Neutrophil (primary cell): ENCODE data around the gene SH3RF3.

ENCODE experiments used
- H3K27ac ChIP-seq: fragments of 200-600 bp; sonication (generic); 2 replicates; pipeline ENCODE4 v1.5.1; 2016; ENCODE audit warnings: mild to moderate bottlenecking, moderate library complexity
- H3K27me3 ChIP-seq: fragments of 200-600 bp; sonication (generic); 2 replicates; pipeline ENCODE4 v1.6.0; 2016; ENCODE audit warnings: mild to moderate bottlenecking
- H3K36me3 ChIP-seq: fragments of 200-600 bp; sonication (generic); 2 replicates; pipeline ENCODE4 v1.5.1; 2017
- H3K4me1 ChIP-seq, 2 experiments: fragments of 200-600 bp in 1 of 2; sonication (generic) in 1 of 2; 1 replicate in 1 of 2; 2 replicates in 1 of 2; pipeline versions ENCODE4 v1.5.1 to v1.6.1; 2013 to 2016; ENCODE audit warnings: low read depth in 1 of 2, low read length in 1 of 2, mild to moderate bottlenecking in 1 of 2, moderate library complexity in 1 of 2; ENCODE audit not compliant: control insufficient read depth in 1 of 2, insufficient read depth in 1 of 2
- H3K4me3 ChIP-seq, 2 experiments: fragments of 200-600 bp in 1 of 2; sonication (generic) in 1 of 2; 1 replicate in 1 of 2; 2 replicates in 1 of 2; pipeline ENCODE4 v1.5.1; 2013 to 2016; ENCODE audit warnings: low read depth in 1 of 2, low read length in 1 of 2, mild to moderate bottlenecking in 1 of 2, moderate library complexity in 1 of 2
- H3K9me3 ChIP-seq: fragments of 200-600 bp; sonication (generic); 2 replicates; pipeline ENCODE4 v1.5.1; 2016
- TF ChIP-seq, protein P1 (sequence below): fragments of 200-600 bp; sonication (generic); IDR thresholded peaks from 2 replicates; pipeline ENCODE4 v1.5.1; 2016; ENCODE audit warnings: antibody characterized with exemption

SH3RF3 gene

GRCh38 chr2:109384308-109385271, 255.6 kb downstream of the SH3RF3 start:
- TF ChIP-seq, protein P1, sequence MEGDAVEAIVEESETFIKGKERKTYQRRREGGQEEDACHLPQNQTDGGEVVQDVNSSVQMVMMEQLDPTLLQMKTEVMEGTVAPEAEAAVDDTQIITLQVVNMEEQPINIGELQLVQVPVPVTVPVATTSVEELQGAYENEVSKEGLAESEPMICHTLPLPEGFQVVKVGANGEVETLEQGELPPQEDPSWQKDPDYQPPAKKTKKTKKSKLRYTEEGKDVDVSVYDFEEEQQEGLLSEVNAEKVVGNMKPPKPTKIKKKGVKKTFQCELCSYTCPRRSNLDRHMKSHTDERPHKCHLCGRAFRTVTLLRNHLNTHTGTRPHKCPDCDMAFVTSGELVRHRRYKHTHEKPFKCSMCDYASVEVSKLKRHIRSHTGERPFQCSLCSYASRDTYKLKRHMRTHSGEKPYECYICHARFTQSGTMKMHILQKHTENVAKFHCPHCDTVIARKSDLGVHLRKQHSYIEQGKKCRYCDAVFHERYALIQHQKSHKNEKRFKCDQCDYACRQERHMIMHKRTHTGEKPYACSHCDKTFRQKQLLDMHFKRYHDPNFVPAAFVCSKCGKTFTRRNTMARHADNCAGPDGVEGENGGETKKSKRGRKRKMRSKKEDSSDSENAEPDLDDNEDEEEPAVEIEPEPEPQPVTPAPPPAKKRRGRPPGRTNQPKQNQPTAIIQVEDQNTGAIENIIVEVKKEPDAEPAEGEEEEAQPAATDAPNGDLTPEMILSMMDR, result no peak
- Histone ChIP-seq H3K4me3 (no peak overlapping the region), H3K36me3 (no peaks in the 10 kb centered on the region), H3K27ac (no peak overlapping the region), H3K27me3 (no peaks in the 10 kb centered on the region), H3K9me3 (no peaks in the 10 kb centered on the region), H3K4me1 (no peaks in the 10 kb centered on the region)

- Histone ChIP-seq H3K4me3 (no peak overlapping the region), H3K9me3 (no peaks in the 10 kb centered on the region), H3K27ac (no peak overlapping the region), H3K4me1 (no peaks in the 10 kb centered on the region), H3K36me3 (no peaks in the 10 kb centered on the region), H3K27me3 (no peaks in the 10 kb centered on the region)
- TF ChIP-seq, protein P1, result no peak
Measured at GRCh38 chr2:109385506-109385905, 256.5 kb downstream of the SH3RF3 start.

DNA sequence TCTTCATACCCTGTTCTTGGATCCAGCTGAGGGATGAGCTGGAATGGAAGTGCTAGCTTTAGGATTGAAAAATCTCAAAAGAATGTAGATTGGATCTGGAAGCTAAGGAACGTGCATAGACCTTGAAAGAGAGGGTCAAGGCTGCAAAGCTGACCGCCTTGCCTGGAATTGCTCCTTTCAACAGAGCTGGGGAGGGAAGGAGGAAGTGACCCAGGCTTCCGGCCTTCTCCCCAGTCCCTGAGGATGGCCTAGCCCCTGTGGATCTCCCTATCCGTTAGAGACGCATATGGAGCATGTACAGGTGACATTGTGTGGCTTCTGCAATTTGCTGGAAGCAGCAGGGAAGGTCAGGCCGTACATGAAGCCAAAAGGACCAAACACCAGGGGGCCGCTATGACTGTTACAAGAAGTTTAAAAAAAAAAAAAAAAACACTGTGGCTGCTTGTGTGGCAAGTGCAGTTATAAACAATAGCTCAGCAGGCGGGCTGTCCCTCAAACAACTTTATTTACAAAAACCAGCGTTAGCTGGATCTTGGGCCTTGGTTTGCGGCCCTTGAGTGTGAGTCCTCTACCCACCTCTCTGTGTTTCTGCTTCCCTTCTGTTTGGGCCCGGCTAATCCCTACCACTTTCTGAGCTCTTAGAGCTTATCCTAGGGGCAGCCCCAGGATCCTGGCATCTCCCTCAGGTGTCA, 257.1 kb downstream of the SH3RF3 start:
- TF ChIP-seq, protein P1, result no peak
- Histone ChIP-seq H3K27ac (no peak overlapping the region), H3K36me3 (no peaks in the 10 kb centered on the region), H3K9me3 (no peaks in the 10 kb centered on the region), H3K4me1 (no peaks in the 10 kb centered on the region), H3K4me3 (no peak overlapping the region), H3K27me3 (no peaks in the 10 kb centered on the region)

- H3K36me3 ChIP-seq, result no peaks in the 10 kb centered on the region
- no peaks in the 10 kb centered on the region for H3K27me3 ChIP-seq
- TF ChIP-seq, protein P1, result no peak
- H3K4me1 ChIP-seq, result no peaks in the 10 kb centered on the region
- H3K9me3 ChIP-seq, result no peaks in the 10 kb centered on the region
- H3K27ac ChIP-seq, result no peak overlapping the region
- H3K4me3 ChIP-seq, result no peak overlapping the region
Measured at GRCh38 chr2:109387221-109387735, 258.3 kb downstream of the SH3RF3 start.

- Histone ChIP-seq H3K27ac (no peak overlapping the region), H3K27me3 (no peaks in the 10 kb centered on the region), H3K4me1 (no peaks in the 10 kb centered on the region), H3K9me3 (no peaks in the 10 kb centered on the region), H3K4me3 (no peak overlapping the region), H3K36me3 (no peaks in the 10 kb centered on the region)
- TF ChIP-seq, protein P1, result no peak
Measured at GRCh38 chr2:109387778-109388469, 258.9 kb downstream of the SH3RF3 start.
